Activated CD4-positive, alpha-beta memory T cell treated with anti-CD3 and anti-CD28 coated beads for 36 hours (primary cell): Measurements from ENCODE around the gene RAP2C. TPM values are rescaled to one million over a fixed set of nuclear protein-coding genes. Genes with fewer than 3 reads are reported as not detected.
A peak's percentile ranks its signal among the peaks of the same experiment; 100 is the strongest.

Experiments
- CTCF ChIA-PET: fragments of 350-600 bp; sonication (Branson Sonifier 250); formaldehyde crosslinking; loops from one replicate; lab custom pipeline; 2021; ENCODE audit warnings: antibody characterized with exemption, inconsistent platforms; lab: Charles Lee
- POLR2A ChIA-PET: fragments of 350-600 bp; sonication (Branson Sonifier 250); formaldehyde crosslinking; loops from one replicate; lab custom pipeline; 2021; ENCODE audit warnings: antibody characterized with exemption; lab: Charles Lee
- DNase-seq: peaks from one replicate; pipeline ENCODE4 v3.0.0-alpha.2; 2020
- H3K27ac Mint-ChIP-seq: one replicate; pipeline ENCODE4 v1.8.0; 2021; ENCODE audit warnings: mixed read lengths
- H3K27me3 Mint-ChIP-seq: one replicate; pipeline ENCODE4 v1.8.0; 2021; ENCODE audit warnings: mixed read lengths
- H3K36me3 Mint-ChIP-seq: one replicate; pipeline ENCODE4 v1.8.0; 2021; ENCODE audit warnings: mixed read lengths
- H3K4me1 Mint-ChIP-seq: one replicate; pipeline ENCODE4 v1.8.0; 2021; ENCODE audit warnings: low read depth, mixed read lengths
- H3K4me3 Mint-ChIP-seq: one replicate; pipeline ENCODE4 v1.8.0; 2021; ENCODE audit warnings: mild to moderate bottlenecking, mixed read lengths
- H3K9me3 Mint-ChIP-seq: one replicate; pipeline ENCODE4 v1.8.0; 2021; ENCODE audit warnings: mixed read lengths
- intact Hi-C: fragments of 100-400 bp; cut with micrococcal nuclease; formaldehyde crosslinking; loops from one replicate; pipeline ENCODE4 v1.15.1; 2023
- total RNA-seq, 2 experiments: library from RNA; stranded (reverse); gene quantifications; one replicate each; pipeline ENCODE4 v1.2.3, GENCODE V29; 2021

RAP2C gene
- 10 to 100 TPM; 41.2 to 43.7 TPM for total RNA-seq

DNA sequence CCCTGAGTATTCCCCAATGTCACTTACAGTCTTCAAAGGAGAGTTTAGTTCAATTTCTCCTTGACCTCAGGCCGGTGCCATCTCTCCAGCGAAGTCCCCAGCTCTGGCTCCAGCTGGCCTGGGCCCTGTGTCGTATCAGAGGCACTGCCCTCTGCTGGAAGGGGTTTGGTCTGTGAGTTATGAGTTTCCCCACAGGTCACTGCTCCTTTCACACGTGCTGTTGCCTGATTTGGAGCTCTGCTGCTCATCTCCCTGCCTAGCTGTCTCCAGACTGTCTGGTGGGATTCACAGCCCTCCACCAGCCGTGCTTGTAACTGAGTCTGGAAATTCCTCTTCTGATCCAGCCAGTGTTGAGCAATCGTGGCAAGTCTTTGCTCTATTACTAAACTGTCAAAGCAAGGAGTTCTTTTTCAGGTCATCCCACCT lies at the start of gene RAP2C:
TSS of gene RAP2C (minus strand) at position 105 of the 426 bp plus-strand sequence. CDS start 2,179 bp downstream, outside the sequence.
- ChIA-PET POLR2A (interaction anchor here (0.7 to 1.0 kb wide), 3 partner anchors 20 to 392 kb away, joined by 3 read pairs; partner anchors contain the start of gene MBNL3), CTCF (interaction anchor here (0.6 to 4.5 kb wide), 16 partner anchors 11 to 396 kb away, joined by 3 to 54 read pairs (median 4); no protein-coding TSS in a partner anchor)
- Mint-ChIP-seq H3K4me1 (peaks cover 15% of the 10 kb centered on the region), H3K4me3 (peak within 1 kb of the TSS; percentile 83), H3K27ac (peak within 1 kb of the TSS; percentile 96), H3K9me3 (no peaks in the 10 kb centered on the region), H3K27me3 (no peaks in the 10 kb centered on the region), H3K36me3 (peaks cover 1% of the 10 kb centered on the region)
- DNase-seq: peak; percentile 74
- intact Hi-C loops: loop anchor here (1.0 to 10.0 kb wide), 5 partner anchors 47 to 515 kb away; no protein-coding TSS in a partner anchor

DNA sequence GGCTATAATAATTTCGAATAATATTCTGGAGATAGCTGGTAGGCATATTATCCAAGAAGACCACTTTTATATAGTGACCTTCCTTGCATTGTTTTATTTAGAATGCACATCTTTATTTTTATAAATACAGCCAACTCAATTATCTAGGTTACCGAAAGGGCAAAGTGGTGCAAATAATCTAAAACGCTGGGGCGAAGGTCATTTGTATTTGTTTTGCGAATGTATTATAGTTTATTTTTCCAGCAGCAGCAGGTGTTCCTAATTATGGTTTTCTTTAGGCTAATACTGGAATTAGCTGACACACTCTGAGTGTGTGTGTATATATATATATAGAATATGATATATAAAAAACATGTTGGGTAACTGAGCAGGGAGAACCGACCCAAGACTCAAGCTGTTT lies 48.1 kb upstream of the RAP2C start:
- Mint-ChIP-seq H3K36me3 (no peaks in the 10 kb centered on the region), H3K27me3 (no peaks in the 10 kb centered on the region), H3K4me1 (peaks cover 8% of the 10 kb centered on the region), H3K9me3 (no peaks in the 10 kb centered on the region), H3K4me3 (no peak overlapping the region), H3K27ac (no peak overlapping the region)
- ChIA-PET POLR2A (interaction anchor here (1.1 kb wide), 1 partner anchor 221 kb away, joined by 3 read pairs; the partner anchor contains the start of gene MBNL3), CTCF (no interaction called here)
- no peak for DNase-seq
- intact Hi-C loops: loop anchor here (2.0 kb wide), 1 partner anchor 49 kb away; the partner anchor contains the start of gene RAP2C

DNA sequence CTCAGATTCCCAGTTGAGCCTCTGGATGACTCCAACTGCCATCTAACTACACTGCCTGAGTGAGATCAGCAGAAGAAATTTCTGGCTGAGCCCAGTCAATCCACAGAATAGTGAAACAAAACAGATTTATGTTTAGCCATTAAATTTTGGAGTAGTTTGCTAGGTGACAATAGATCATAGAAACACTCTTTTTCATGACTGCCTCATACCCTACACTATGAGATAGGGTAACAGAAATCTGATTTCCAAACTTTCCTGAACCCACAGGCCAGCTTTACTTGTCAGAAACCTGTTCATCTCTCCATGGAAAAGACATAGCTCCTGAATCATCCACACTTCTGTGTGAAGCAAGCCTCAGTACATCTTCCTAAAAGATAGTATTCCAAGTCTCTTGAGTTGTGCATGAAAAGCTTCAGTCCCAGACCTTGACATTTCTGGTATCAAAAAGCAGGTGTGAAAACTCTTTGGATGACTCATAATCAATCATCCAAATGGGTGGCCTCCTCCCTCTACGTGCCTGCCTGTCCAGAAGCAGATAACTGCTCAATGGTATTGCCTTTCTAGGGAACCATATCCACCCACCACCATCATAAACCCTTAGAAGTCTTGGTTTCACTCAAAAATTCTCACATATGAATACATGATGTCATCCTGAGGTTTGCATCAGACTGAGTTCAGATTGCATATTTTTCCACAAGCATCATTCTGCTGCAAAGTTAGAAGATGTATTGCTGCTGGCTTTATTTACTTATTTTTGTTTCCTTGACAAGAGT lies 47.5 kb upstream of the RAP2C start:
- Mint-ChIP-seq H3K27ac (no peak overlapping the region), H3K27me3 (no peaks in the 10 kb centered on the region), H3K4me3 (no peak overlapping the region), H3K36me3 (no peaks in the 10 kb centered on the region), H3K4me1 (peaks cover 9% of the 10 kb centered on the region), H3K9me3 (no peaks in the 10 kb centered on the region)
- CTCF ChIA-PET: interaction anchor here (1.0 to 1.2 kb wide), 2 partner anchors 26 to 196 kb away, joined by 3 to 4 read pairs; no protein-coding TSS in a partner anchor
- intact Hi-C loops: loop anchor here (2.0 kb wide), 1 partner anchor 48 kb away; the partner anchor contains the start of gene RAP2C
- POLR2A ChIA-PET: interaction anchor here (1.1 kb wide), 1 partner anchor 222 kb away, joined by 3 read pairs; the partner anchor contains the start of gene MBNL3
- DNase-seq: peak; percentile 24

DNA sequence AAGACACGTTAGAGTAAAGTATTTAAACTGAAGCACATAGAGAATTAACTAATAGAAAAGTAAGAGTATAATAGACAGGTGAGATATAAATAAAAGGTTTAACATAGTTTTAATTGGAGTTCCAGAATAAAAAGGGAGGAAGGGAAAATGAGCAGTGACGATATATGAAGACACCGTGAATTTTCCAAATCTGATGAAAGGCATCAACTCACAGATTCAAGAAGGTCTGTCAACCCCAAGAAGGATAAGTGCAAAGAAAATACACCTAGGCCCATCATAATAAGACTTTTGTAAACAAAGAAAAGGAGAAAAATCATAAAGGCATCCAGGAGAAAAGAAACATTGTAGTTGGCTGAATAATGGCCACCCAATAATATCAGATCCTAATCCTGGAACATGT lies 43.9 kb upstream of the RAP2C start:
- Mint-ChIP-seq H3K9me3 (no peaks in the 10 kb centered on the region), H3K27ac (no peak overlapping the region), H3K36me3 (no peaks in the 10 kb centered on the region), H3K27me3 (no peaks in the 10 kb centered on the region), H3K4me3 (no peak overlapping the region), H3K4me1 (peaks cover 9% of the 10 kb centered on the region)
- DNase-seq: no peak
- intact Hi-C loops: no loop called here
- CTCF ChIA-PET: no interaction called here
- POLR2A ChIA-PET: no interaction called here

DNA sequence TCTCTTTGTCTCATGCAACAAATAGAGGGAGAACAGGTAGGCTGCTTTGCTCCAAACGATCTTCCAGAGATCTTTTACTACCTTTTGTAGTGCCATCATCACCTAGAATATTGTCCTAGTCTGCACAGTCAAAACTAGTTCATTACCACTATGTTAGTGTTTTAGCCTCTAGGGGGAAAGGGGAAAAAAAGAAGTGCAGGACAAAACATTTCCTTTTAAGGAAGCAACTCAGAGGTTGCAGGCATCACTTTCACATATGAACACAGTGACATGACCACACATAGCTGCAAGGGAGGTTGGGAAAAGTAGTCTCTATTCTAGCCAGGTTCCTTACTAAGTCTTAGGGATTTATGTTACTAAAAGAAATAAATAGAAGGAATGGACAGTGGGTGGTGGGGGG lies 39.3 kb upstream of the RAP2C start:
- Mint-ChIP-seq H3K4me1 (peaks cover 2% of the 10 kb centered on the region), H3K27me3 (no peaks in the 10 kb centered on the region), H3K36me3 (no peaks in the 10 kb centered on the region), H3K27ac (no peak overlapping the region), H3K9me3 (no peaks in the 10 kb centered on the region), H3K4me3 (no peak overlapping the region)
- no peak for DNase-seq
- CTCF ChIA-PET: no interaction called here
- POLR2A ChIA-PET: no interaction called here
- intact Hi-C loops: no loop called here

DNA sequence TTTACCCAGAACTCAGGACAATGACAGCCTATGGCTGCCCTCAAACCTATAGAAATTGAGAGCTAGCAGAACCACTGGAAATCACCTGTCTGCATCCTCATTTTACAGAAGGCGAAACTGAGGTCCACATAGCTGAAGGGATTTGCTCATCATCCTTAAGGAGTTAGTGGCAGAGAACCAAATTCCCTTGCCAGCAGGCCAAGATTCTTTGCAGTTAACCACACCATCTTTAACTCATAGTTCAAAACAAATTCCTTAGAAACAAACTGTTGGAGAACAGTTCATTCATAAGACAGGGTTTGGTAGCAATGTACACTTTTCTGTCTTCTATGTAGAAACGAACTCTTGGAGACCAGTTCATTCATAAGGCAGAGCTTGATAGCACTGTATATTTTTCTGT lies 37.9 kb upstream of the RAP2C start:
- no peak for DNase-seq
- CTCF ChIA-PET: interaction anchor here (0.6 kb wide), 1 partner anchor 149 kb away, joined by 4 read pairs; no protein-coding TSS in a partner anchor
- Mint-ChIP-seq H3K4me3 (no peak overlapping the region), H3K4me1 (no peaks in the 10 kb centered on the region), H3K9me3 (no peaks in the 10 kb centered on the region), H3K27me3 (no peaks in the 10 kb centered on the region), H3K36me3 (no peaks in the 10 kb centered on the region), H3K27ac (no peak overlapping the region)
- intact Hi-C loops: no loop called here
- POLR2A ChIA-PET: no interaction called here

DNA sequence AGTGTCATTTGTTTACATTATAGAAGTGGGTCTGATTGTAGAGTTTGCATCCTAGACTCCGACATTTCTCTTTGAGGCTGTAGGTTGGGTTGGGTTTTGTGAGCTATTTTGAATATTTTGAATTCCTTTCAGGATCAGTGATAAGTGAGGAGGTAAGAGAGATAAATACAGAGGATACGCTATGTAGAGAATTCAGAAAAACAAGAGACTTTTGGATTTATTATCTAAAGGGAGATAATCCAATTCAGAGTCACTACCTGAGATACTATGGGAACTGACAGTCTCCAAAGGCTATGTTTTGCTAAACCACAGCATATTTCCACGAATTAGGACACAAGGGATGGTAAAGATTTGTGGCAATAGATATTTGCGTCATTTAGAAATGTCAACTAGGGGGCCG lies 16.9 kb upstream of the RAP2C start:
- CTCF ChIA-PET: interaction anchor here (0.9 kb wide), 1 partner anchor 57 kb away, joined by 3 read pairs; no protein-coding TSS in a partner anchor
- intact Hi-C loops: no loop called here
- no peaks in the 10 kb centered on the region for H3K27me3 Mint-ChIP-seq
- DNase-seq: no peak
- H3K4me3 Mint-ChIP-seq: no peak overlapping the region
- H3K27ac Mint-ChIP-seq: no peak overlapping the region
- no peaks in the 10 kb centered on the region for H3K9me3 Mint-ChIP-seq
- H3K36me3 Mint-ChIP-seq: no peaks in the 10 kb centered on the region
- peaks cover 6% of the 10 kb centered on the region for H3K4me1 Mint-ChIP-seq
- POLR2A ChIA-PET: no interaction called here

DNA sequence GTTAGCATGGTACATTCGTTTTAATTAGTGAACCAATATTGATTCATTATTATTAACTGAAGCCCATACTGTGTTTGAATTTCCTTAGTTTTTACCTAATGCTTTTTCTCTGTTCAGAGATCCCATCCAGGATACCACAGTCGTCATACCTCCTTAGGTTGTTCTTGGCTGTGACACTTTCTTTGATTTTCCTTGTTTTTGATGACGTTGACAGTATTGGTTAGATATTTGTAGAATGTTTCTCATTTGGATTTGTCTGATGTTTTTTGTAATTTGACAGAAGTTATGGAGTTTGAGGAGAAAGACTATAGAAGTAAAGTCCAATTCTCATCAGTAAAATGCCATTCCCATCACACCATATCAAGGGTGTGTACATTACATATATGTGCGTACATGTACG lies 16.2 kb upstream of the RAP2C start:
- H3K4me3 Mint-ChIP-seq: no peak overlapping the region
- no peak overlapping the region for H3K27ac Mint-ChIP-seq
- CTCF ChIA-PET: no interaction called here
- no peaks in the 10 kb centered on the region for H3K27me3 Mint-ChIP-seq
- H3K4me1 Mint-ChIP-seq: peaks cover 3% of the 10 kb centered on the region
- POLR2A ChIA-PET: no interaction called here
- DNase-seq: no peak
- H3K36me3 Mint-ChIP-seq: no peaks in the 10 kb centered on the region
- intact Hi-C loops: no loop called here
- H3K9me3 Mint-ChIP-seq: no peaks in the 10 kb centered on the region

DNA sequence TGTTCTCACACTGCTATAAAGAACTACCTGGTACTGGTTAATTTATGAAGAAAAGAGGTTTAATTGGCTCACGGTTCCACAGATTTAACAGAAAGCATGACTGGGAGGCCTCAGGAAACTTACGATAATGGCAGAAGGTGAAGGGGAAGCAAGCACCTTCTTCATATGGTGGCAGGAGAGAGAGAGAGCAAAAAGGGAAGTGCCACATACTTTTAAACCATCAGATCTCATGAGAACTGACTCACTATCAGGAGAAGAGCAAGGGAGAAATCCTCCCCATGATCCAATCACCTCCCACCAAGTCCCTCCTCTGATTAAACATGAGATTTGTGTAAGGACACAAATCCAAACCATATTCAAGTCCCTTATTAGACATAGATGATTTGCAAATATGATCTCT lies 12.3 kb upstream of the RAP2C start:
- no peaks in the 10 kb centered on the region for H3K9me3 Mint-ChIP-seq
- no peaks in the 10 kb centered on the region for H3K36me3 Mint-ChIP-seq
- no peak overlapping the region for H3K27ac Mint-ChIP-seq
- POLR2A ChIA-PET: no interaction called here
- no peak for DNase-seq
- CTCF ChIA-PET: no interaction called here
- intact Hi-C loops: no loop called here
- H3K27me3 Mint-ChIP-seq: no peaks in the 10 kb centered on the region
- peaks cover 13% of the 10 kb centered on the region for H3K4me1 Mint-ChIP-seq
- H3K4me3 Mint-ChIP-seq: no peak overlapping the region

DNA sequence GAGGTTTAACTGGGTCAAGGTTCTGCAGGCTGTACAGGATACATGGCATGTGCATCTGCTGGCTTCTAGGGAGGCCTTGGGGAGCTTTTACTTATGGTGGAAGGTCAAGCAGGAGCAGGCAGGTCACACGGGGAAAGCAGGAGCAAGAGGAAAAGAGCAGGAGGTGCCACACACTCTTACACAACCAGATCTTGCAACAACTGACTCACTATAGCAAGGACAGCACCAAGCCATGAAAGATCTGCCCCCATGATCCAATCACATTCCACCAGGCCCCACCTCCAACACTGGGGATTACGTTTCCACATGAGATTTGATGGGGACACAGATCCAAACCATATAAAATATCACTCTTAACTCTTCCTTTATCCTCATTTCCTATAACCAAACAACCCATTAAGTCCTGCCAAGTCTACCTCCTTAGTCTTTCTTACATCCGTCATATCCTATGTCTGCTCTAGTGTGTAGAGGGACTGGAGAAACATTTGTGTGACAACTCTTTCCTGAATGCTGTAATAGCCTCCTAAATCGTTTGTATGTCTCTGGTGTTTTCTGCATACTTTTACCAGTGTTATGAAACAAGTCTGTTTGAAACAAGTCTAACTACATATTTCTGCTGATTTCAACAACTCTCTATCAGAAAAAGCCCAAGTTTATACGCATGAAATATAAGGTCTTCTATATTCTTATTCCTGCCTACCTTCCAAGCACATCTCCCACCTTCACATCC lies 8.3 kb upstream of the RAP2C start:
- DNase-seq: no peak
- CTCF ChIA-PET: interaction anchor here (1.6 to 1.8 kb wide), 4 partner anchors 385 to 404 kb away, joined by 3 to 15 read pairs (median 6); no protein-coding TSS in a partner anchor
- H3K27me3 Mint-ChIP-seq: no peaks in the 10 kb centered on the region
- POLR2A ChIA-PET: no interaction called here
- peaks cover 13% of the 10 kb centered on the region for H3K4me1 Mint-ChIP-seq
- no peaks in the 10 kb centered on the region for H3K36me3 Mint-ChIP-seq
- no peaks in the 10 kb centered on the region for H3K9me3 Mint-ChIP-seq
- intact Hi-C loops: loop anchor here (2.0 kb wide), 1 partner anchor 385 kb away; no protein-coding TSS in a partner anchor
- no peak overlapping the region for H3K4me3 Mint-ChIP-seq
- H3K27ac Mint-ChIP-seq: no peak overlapping the region

DNA sequence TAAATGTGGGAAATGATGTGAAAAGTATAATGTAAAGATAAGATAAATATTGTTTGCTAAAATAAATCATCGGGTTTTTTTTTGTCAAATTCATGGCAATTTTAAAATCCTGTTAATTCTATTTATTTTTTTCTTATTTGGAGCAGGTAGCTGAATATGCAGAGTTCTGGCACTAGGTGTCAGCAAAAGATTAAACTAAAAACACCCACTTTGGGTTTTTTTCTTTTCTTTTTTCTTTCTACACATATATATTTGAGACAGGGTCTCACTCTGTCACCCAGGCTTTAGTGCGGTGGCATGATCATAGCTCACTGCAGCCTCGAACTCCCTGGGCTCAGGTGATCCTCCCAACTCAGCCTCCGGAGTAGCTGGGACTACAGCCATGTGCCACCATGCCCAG lies 6.9 kb upstream of the RAP2C start:
- CTCF ChIA-PET: interaction anchor here (0.6 to 1.8 kb wide), 8 partner anchors 11 to 405 kb away, joined by 3 to 15 read pairs (median 3); no protein-coding TSS in a partner anchor
- no peaks in the 10 kb centered on the region for H3K27me3 Mint-ChIP-seq
- no peak for DNase-seq
- intact Hi-C loops: loop anchor here (2.0 kb wide), 1 partner anchor 387 kb away; no protein-coding TSS in a partner anchor
- peaks cover 10% of the 10 kb centered on the region for H3K4me1 Mint-ChIP-seq
- no peak overlapping the region for H3K4me3 Mint-ChIP-seq
- no peak overlapping the region for H3K27ac Mint-ChIP-seq
- no peaks in the 10 kb centered on the region for H3K9me3 Mint-ChIP-seq
- POLR2A ChIA-PET: no interaction called here
- no peaks in the 10 kb centered on the region for H3K36me3 Mint-ChIP-seq
